Lower lobe of right lung (tissue), 2 donors: ENCODE measurements around the gene ATG14. TPM values are rescaled to one million over a fixed set of nuclear protein-coding genes. Genes with fewer than 3 reads are reported as not detected.

Experiments used
- ATAC-seq, 2 donors: fragments of 200-7000 bp; cut with Tn5 transposase; one replicate each; pipeline ENCODE4 v1.9.1; 2020 to 2022; ENCODE audit warnings: mild to moderate bottlenecking in 2 of 2, moderate library complexity in 2 of 2
- DNase-seq: peaks from one replicate; pipeline ENCODE4 v3.0.0-alpha.2; 2020
- H3K27ac ChIP-seq: fragments of 200-600 bp; one replicate; pipeline ENCODE4 v1.8.0; 2022
- H3K27me3 ChIP-seq: fragments of 200-600 bp; one replicate; pipeline ENCODE4 v1.8.0; 2022; ENCODE audit warnings: low read depth
- H3K36me3 ChIP-seq: fragments of 200-600 bp; one replicate; pipeline ENCODE4 v1.8.0; 2022; ENCODE audit warnings: mild to moderate bottlenecking
- H3K4me1 ChIP-seq: fragments of 200-600 bp; one replicate; pipeline ENCODE4 v1.8.0; 2022
- H3K4me3 ChIP-seq: fragments of 200-600 bp; one replicate; pipeline ENCODE4 v1.8.0; 2022; ENCODE audit warnings: mild to moderate bottlenecking
- H3K9me3 ChIP-seq: fragments of 200-600 bp; one replicate; pipeline ENCODE4 v1.8.0; 2022
- CTCF ChIP-seq: fragments of 200-600 bp; IDR thresholded peaks from one replicate; pipeline ENCODE4 v1.8.0; 2022; ENCODE audit warnings: antibody characterized with exemption, mild to moderate bottlenecking
- intact Hi-C: fragments of 100-400 bp; cut with DNase I; formaldehyde crosslinking; loops from one replicate; pipeline ENCODE4 v1.11.0; 2022
- total RNA-seq: library from RNA; stranded (reverse); fragmentation: NEBNext Ultra II Directional; extraction: Animal tissue kit (Norgen Biotek cat#: 25700); gene quantifications from one replicate; pipeline ENCODE4 v1.2.1, GENCODE V29; 2021
- donor health status: DM: no; HTN: yes; CAD: no; lungs with severe emphysema.

The ATG14 gene
- total RNA-seq, 1 donor from 2014 or later = 9.8 TPM

GRCh38 chr14:55356913-55357312, 54.7 kb downstream of the ATG14 start:
- Histone ChIP-seq H3K4me3 (no peak overlapping the region), H3K36me3 (peaks cover 27% of the 10 kb centered on the region), H3K27me3 (no peaks in the 10 kb centered on the region), H3K27ac (no peak overlapping the region), H3K9me3 (no peaks in the 10 kb centered on the region), H3K4me1 (peaks cover 15% of the 10 kb centered on the region)
- intact Hi-C loops = no loop called here
- TF ChIP-seq CTCF = no peak
- DNase-seq = no peak
- ATAC-seq = no peak

GRCh38 chr14:55355922-55356321, 55.7 kb downstream of the ATG14 start:
- no peak for DNase-seq
- ATAC-seq = no peak
- no peaks in the 10 kb centered on the region for H3K9me3 ChIP-seq
- H3K27ac ChIP-seq = no peak overlapping the region
- peaks cover 37% of the 10 kb centered on the region for H3K36me3 ChIP-seq
- no peak overlapping the region for H3K4me3 ChIP-seq
- intact Hi-C loops = no loop called here
- no peaks in the 10 kb centered on the region for H3K27me3 ChIP-seq
- TF ChIP-seq CTCF = no peak
- peaks cover 15% of the 10 kb centered on the region for H3K4me1 ChIP-seq

- Histone ChIP-seq H3K27me3 (no peaks in the 10 kb centered on the region), H3K9me3 (no peaks in the 10 kb centered on the region), H3K4me1 (peaks cover 15% of the 10 kb centered on the region), H3K27ac (no peak overlapping the region), H3K36me3 (peaks cover 45% of the 10 kb centered on the region), H3K4me3 (no peak overlapping the region)
- peak; percentile 59 for TF ChIP-seq CTCF
- DNase-seq (no peak), ATAC-seq (peak; percentile 80 to 86)
- intact Hi-C loops = no loop called here
Observed at GRCh38 chr14:55354500-55354899, 57.1 kb downstream of the ATG14 start.

- no peak for TF ChIP-seq CTCF
- peaks cover 15% of the 10 kb centered on the region for H3K4me1 ChIP-seq
- no peaks in the 10 kb centered on the region for H3K27me3 ChIP-seq
- H3K9me3 ChIP-seq = no peaks in the 10 kb centered on the region
- no peak for DNase-seq
- H3K27ac ChIP-seq = no peak overlapping the region
- H3K4me3 ChIP-seq = no peak overlapping the region
- intact Hi-C loops = no loop called here
- H3K36me3 ChIP-seq = peaks cover 45% of the 10 kb centered on the region
- ATAC-seq = peak; percentile 29 to 58
Observed at GRCh38 chr14:55353686-55354467, 57.8 kb downstream of the ATG14 start.

- H3K4me1 ChIP-seq = peaks cover 10% of the 10 kb centered on the region
- H3K27me3 ChIP-seq = no peaks in the 10 kb centered on the region
- intact Hi-C loops = no loop called here
- no peak for ATAC-seq
- no peak overlapping the region for H3K27ac ChIP-seq
- DNase-seq = no peak
- H3K36me3 ChIP-seq = peaks cover 45% of the 10 kb centered on the region
- no peaks in the 10 kb centered on the region for H3K9me3 ChIP-seq
- TF ChIP-seq CTCF = no peak
- H3K4me3 ChIP-seq = no peak overlapping the region
Observed at GRCh38 chr14:55352201-55352600, 59.4 kb downstream of the ATG14 start.
